SK-MEL-5 (cell line): Measurements from ENCODE around the gene TMEM245. TPM values are rescaled to one million over a fixed set of nuclear protein-coding genes. Genes with fewer than 3 reads are reported as not detected.
"Not testable (repeated sequence)": the region's sequence is repeated elsewhere in the genome, so short reads cannot be mapped to it uniquely, and the experiment has no call there.

Experiments
- DNase-seq: peaks from one replicate; pipeline ENCODE4 v3.0.0-alpha.2; 2016; ENCODE audit warnings: low read depth, low spot score
- in situ Hi-C: cut with HindIII; loops from 2 replicates; pipeline ENCODE4 v1.10.0; 2016; ENCODE audit warnings: low sequenced_read_pairs, high pct_unique_total_duplicates, low pct_unique_long_range_greater_than_20kb
- total RNA-seq: library from RNA; depleted of rRNA; stranded (reverse); fragments of >200 nt; shearing (Covaris generic); gene quantifications from 2 replicates; pipeline ENCODE4 v1.2.3, GENCODE V29; 2014

TMEM245 gene
- total RNA-seq, 1 experiment from 2014 or later, result 52.3 TPM

DNA sequence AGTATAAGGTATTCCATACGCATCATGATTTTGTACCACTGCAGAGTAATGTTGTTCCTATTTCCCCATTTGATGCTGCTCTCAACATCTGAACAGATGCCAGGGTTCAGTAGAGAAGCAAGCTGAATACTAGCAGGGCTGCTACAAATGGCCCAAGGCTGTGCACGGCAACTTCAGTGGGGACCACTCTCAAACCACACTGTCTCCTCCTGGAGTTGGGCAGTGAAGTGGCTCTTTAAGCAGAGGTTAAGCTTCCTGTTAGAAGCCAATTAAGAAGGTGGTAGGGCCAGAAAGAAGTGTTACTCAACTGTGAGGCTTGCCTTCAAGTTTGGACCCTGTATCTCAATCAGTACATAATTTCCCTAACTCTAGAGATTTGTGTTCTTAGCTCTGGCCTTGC is 32.0 kb downstream of the TMEM245 start:
- in situ Hi-C loops, result no loop called here

GRCh38 chr9:109086221-109086620 is 33.5 kb downstream of the TMEM245 start:
- peak; percentile 35 for DNase-seq
- in situ Hi-C loops, result no loop called here

More for the DNA sequence above, 32.0 kb downstream of the TMEM245 start:
- no peak for DNase-seq

DNA sequence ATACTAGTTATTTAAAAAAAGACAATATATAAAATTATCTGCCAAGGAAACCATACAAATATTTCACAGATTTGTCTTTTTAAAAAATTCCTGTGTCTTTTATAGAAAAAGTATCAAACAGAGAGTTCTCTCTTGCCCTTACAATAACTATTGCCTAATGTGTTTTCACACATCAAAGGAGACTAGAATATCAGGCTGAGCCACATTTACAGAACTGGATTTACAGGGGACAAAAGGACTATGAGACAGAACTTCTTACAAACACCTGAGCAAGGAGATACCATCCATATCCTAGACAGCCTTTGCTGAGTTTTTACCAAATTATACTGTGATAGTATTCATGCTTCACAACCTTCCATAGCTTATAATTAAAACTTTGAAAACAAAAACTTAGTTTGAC is 34.2 kb downstream of the TMEM245 start:
- in situ Hi-C loops, result no loop called here
- DNase-seq, result no peak

DNA sequence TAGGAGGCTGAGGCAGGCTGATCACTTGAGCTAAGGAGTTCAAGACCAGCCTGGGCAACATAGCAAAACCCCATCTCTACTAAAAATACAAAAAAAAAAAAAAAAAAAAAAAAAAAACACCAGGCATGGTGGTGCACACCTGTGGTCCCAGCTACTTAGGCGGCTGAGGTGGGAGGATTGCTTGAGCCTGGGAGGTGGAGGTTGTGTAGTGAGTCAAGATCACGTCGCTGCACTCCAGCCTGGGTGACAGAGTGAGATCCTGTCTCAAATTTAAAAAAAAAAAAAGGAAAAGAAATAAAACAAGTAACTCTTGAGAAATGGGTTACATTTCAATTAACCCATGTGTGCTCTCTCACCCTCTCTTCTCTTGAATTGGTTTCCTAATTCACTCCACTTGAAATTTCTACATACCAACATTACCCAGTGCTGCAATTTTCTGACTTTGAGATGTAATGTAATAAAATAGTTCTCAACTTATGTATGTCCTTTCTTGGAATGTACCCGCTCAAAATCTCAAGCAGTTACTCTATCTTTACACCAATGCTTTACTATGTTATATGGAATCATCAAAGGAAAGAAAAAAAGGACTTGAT is 35.8 kb downstream of the TMEM245 start:
- in situ Hi-C loops, result no loop called here

GRCh38 chr9:109083141-109083540 is 36.6 kb downstream of the TMEM245 start:
- no peak for DNase-seq
- in situ Hi-C loops, result no loop called here

More for the DNA sequence above, 35.8 kb downstream of the TMEM245 start:
- no peak for DNase-seq

- in situ Hi-C loops, result no loop called here
- DNase-seq, result no peak
These were observed 37.6 kb downstream of the TMEM245 start for GRCh38 chr9:109082091-109082620.

DNA sequence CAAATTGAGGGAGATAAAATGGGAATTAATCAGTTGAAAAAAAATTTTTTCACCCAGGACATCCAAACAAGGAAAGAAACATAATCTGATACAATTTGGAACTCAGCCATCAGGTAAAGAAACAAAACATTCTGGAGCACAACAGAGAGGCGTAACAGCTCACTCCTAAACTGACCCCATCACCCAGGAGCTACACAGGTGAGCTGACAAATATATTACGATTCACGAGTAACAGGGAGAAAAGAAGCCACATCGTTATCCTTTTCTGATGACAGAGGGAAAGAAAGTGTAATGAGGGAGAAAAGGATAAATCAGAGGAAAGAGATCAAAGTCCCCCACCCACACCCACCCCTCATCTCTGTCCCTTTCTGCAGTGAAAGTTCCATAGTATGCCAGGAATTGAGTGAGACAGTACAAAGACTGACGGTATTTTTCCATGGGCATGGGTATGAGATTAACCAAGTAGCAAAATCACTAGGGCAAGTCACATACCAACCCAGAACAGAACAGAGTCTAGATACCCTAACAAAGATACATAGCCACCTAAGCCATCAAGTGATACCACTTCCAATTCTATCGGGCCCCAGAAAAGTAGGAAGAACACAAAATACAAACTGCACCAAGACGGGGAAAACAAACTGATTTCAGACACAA is 45.4 kb downstream of the TMEM245 start:
- no peak for DNase-seq
- in situ Hi-C loops, result no loop called here

DNA sequence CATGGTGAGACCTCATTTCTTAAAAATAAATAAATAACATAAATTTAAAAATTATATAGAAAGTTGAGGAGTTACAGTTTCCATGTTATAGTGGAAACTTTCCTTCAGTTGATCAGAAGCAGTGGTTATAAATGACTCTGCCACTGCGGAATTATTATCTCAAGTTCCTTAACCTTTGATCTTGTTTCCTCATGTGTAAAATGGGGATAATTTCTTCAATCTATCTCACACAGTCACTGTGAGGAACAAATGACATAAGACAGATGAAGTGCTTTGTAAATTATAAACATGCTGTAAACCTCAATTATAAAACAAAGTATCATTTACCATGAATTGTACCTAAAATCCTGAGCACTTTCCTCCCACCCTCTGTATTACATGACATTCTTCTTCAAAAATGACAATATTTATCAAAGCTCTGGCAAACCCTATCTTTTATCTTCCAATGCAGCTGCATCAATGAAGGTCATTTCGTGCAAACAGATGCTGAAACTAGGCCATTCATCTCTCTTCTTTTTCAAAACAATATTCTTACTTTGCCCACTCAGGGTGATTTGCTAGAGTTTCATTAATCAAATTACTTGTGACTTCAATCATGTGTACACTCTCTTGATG is 46.8 kb downstream of the TMEM245 start:
- no peak for DNase-seq
- in situ Hi-C loops, result no loop called here

DNA sequence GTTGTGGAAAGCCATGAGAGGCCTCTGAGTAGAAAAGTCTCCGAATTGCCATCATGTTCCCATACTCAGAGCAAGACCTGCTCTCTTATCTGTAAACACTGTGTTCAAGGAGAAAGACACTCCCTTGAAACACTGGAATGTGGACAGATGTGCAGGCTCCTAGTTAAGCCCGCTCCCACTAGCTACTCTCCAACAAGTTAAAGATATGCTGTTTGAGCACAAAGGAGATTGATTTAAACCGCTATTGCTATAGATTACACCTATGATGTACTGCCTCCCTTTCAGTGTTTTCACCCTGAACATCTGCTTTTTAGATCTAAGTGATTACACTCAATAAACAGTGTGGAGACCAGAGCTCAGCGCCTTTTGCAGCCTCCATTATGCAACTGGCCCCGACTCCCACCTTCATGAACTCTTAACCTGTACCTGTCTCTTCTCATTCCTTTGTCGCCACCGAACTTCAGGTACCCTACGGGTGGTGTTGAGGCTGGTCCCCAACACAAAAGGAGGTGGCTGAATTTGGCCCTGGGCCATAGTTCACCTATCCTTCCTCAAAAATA is 47.5 kb downstream of the TMEM245 start:
- in situ Hi-C loops, result no loop called here

DNA sequence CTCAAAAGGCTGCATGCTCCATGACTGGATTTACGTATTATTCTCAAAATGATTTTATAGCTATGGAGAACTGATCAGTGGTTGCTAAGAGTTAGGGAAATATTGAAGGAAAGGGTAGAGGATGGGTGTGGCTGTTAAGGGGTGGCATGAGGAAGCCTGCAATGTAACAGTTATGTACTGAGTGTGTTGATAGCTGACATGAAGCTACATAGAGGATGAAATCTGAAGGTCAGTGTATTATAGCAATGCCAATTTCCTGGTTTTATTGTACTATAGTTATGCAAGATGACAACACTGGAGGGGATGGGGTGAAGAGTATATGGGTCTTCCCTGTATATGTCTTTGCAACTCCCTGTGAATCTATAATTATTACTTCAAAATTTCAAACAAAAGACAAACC is 51.0 kb downstream of the TMEM245 start:
- in situ Hi-C loops, result no loop called here
- no peak for DNase-seq

More for the DNA sequence above, 47.5 kb downstream of the TMEM245 start:
- DNase-seq, result no peak

- in situ Hi-C loops, result no loop called here
- DNase-seq, result no peak
These were observed 54.6 kb downstream of the TMEM245 start for GRCh38 chr9:109064963-109065702.

GRCh38 chr9:109063760-109064159 is 56.0 kb downstream of the TMEM245 start:
- in situ Hi-C loops, result no loop called here
- DNase-seq, result no peak

DNA sequence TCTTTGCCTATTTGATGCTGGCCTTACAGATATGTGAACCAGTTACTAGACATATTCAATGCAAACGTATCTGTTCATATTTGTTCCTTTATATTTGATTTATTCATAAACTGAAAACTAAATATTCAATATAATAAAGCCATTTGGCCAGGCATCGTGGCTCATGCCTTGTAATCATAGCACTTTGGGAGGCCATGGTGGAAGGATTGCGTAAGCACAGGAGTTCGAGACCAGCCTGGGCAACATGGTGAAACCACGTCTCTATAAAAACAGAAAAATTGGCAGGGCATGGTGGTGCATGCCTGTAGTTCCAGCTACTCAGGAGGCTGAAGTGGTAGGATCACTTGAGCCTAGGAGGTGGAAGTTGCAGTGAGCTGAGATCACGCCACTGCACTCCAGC is 57.2 kb downstream of the TMEM245 start:
- DNase-seq, result no peak
- in situ Hi-C loops, result no loop called here

- in situ Hi-C loops, result no loop called here
- DNase-seq, result no peak
These were observed 59.6 kb downstream of the TMEM245 start for GRCh38 chr9:109060191-109060590.

DNA sequence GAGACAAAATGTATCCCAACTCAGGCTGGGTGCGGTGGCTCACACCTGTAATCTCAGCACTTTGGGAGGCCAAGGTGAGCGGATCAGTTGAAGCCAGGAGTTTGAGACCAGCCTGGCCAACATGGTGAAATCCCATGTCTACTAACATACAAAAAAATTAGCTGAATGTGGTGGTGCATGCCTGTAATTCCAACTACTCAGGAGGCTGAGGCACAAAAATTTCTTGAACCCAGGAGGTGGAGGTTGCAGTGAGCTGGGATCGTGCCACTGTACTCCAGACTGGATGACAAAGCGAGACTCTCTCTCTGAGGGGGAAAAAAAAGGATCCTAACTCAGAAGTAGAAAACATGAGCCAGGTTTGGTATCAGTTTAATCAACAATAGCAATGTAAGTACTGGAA is 66.6 kb downstream of the TMEM245 start:
- in situ Hi-C loops, DNase-seq: not testable (repeated sequence)

- peak; percentile 92 for DNase-seq
- in situ Hi-C loops, result no loop called here
These were observed 67.3 kb downstream of the TMEM245 start for GRCh38 chr9:109052416-109052815.

DNA sequence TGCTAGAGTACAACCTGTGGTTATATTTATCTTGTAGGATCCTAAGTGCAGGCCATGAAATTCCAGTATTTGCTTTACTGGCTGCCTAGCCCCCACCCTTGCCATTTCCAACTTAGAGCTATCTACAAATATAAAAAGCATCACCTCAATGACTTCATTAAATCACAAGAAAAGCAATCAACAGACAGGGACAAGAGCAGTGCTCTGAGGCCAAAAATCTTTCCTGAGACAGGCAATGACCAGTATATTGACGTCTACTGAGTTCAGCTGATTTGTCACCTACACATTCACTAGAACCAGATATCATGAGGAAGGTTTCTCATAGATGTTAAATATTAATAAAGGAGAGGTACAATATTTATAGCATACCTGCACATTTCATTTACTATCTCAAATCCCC is 68.0 kb downstream of the TMEM245 start:
- DNase-seq, result no peak
- in situ Hi-C loops, result no loop called here

GRCh38 chr9:109050444-109050843 is 69.3 kb downstream of the TMEM245 start:
- in situ Hi-C loops, result no loop called here
- no peak for DNase-seq
